HG03108 (cell line): ENCODE results near the gene SLC25A30.
"Not testable (repeated sequence)": the region's sequence is repeated elsewhere in the genome, so short reads cannot be mapped to it uniquely, and the experiment has no call there.

Experiments
- ATAC-seq: cut with Tn5 transposase; IDR thresholded peaks from one replicate; pipeline ENCODE4 v1.9.1; 2021; ENCODE audit warnings: moderate library complexity; ENCODE audit not compliant: unreplicated experiment

Gene SLC25A30

GRCh38 chr13:45433381-45433790, 15.2 kb upstream of the SLC25A30 start:
- ATAC-seq, result no peak

- no peak for ATAC-seq
These were observed 14.7 kb upstream of the SLC25A30 start for GRCh38 chr13:45432737-45433380.

DNA sequence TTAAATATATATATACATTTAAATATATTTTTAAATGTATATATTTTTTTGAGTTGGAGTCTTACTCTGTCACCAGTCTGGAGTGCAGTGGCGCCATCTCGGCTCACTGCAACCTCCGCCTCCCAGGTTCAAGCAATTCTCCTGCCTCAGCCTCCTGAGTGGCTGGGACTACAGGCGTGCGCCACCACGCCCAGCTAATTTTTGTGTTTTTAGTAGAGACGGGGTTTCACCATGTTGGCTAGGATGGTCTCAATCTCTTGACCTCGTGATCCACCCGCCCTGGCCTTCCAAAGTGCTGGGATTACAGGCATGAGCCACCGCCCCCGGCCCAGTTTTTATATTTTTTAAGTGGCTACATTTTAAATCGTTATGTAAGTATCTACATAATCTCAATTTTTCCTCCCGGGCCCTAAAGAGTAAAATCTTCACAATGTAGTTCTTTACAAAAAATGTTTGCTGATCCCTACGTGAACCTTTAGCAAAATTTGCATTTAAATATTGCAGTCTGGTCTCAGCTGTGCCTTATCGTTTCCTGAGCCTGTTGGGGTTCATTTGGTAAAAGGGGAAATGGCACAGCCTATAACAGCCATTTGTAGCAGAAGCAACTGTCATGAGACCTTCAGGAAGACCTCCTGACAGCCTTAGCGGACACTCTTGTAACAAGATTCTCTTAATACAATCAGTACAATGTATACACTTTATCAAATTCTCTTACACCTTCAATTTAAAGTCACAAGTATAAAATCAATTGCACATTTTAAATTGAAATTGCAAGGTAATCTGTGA, 8.1 kb upstream of the SLC25A30 start:
- ATAC-seq, result not testable (repeated sequence)

- no peak for ATAC-seq
These were observed 4.6 kb upstream of the SLC25A30 start for GRCh38 chr13:45422731-45423292.

DNA sequence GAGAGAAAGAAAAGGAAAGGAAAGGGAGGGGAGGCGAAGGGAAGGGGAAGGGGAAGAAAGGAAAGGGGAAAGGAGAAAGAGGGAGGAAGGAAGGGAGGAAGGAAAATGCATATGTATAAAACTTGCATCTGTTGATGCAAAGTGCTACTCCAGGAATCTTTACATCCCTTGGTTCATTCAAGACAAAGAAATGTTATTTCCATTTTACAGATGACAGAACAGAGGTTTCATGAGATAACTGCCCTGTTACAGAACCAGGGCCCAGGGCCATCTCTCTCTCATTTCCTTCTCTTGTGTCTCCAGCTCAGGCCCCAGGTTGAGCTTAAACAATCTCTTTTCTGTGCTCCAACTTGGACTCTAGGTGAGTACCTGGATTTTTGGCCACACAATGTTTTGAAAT, 1.8 kb upstream of the SLC25A30 start:
- no peak for ATAC-seq

- ATAC-seq, result not testable (repeated sequence)
These were observed 1.2 kb upstream of the SLC25A30 start for GRCh38 chr13:45419389-45419788.

- no peak for ATAC-seq
These were observed 1.6 kb downstream of the SLC25A30 start for GRCh38 chr13:45416516-45417128.

GRCh38 chr13:45415112-45415511, 3.1 kb downstream of the SLC25A30 start:
- no peak for ATAC-seq

- ATAC-seq, result no peak
These were observed 4.3 kb downstream of the SLC25A30 start for GRCh38 chr13:45413826-45414307.

- ATAC-seq, result no peak
These were observed 5.7 kb downstream of the SLC25A30 start for GRCh38 chr13:45412274-45413049.

DNA sequence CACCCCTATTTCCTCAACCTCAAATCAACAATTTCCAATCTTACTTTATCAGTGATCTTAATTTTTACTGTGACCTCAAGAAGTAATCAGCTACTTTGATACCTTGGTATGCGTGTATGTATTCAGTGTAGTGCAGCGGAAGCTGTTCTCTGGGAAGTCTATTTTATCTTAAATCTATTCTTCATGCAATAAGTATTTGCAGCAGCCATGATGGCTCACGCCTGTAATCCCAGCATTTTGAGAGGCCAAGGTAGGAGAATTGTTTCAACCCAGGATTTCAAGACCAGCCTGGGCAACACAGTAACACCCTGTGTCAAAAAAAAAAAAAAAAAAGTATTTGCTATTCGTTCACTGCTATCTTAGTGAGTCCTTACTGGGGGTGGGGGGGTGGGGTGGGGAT, 6.5 kb downstream of the SLC25A30 start:
- no peak for ATAC-seq

DNA sequence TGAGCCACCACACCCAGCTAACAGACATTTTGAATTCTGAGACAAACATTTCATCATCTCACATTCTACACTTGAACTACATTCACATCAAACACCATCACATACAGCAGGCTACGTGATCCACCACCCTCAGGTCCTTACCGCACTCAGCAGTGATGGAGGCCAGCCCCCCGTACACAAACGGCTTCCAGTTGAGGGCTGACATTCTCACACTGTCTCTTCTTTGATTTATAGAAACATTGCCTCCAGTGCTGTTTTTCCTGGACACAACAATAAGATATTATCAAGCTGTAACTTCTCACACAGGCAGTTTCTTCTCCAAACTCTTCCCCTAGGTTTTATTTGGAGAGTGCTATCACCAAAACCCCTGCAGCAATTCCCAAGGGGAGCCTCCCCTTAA, 7.0 kb downstream of the SLC25A30 start:
- no peak for ATAC-seq

DNA sequence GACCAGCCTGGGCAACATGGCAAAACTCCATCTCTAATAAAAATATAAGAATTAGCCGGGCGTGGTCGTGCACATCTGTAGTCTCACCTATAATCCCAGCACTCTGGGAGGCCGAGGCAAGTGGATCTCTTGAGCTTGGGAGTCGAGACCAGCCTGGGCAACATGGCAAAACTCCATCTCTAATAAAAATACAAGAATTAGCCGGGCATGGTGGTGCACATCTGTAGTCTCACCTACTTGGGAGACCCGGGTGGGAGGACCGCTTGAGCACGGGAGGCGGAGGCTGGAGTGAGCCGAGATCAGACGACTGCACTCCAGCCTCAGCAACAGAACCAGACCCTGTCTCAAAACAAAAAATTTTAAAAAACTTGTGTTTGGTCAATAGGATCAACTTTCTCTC, 7.7 kb downstream of the SLC25A30 start:
- ATAC-seq, result no peak

GRCh38 chr13:45410001-45410400, 8.2 kb downstream of the SLC25A30 start:
- no peak for ATAC-seq

DNA sequence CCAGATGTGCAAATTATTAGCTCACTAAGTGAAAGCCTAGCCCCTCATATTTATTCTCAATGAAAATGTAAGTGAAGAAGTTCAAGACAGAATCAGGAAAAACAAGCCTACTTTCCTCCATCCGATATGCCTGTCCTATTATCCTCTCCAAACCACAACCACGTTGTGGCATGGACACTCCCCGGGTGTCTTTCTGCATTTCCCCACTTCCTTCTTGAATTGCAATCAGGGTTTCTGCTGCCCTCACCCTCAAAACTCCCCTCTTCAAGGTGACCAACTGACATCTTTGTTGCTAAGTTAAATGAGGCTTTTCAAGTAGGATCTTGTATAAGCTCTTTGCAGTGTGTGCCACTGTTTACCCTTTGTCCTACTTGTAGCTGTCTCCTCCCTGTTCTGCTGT, 11.8 kb downstream of the SLC25A30 start:
- no peak for ATAC-seq

GRCh38 chr13:45403081-45403480, 15.1 kb downstream of the SLC25A30 start:
- ATAC-seq, result no peak

DNA sequence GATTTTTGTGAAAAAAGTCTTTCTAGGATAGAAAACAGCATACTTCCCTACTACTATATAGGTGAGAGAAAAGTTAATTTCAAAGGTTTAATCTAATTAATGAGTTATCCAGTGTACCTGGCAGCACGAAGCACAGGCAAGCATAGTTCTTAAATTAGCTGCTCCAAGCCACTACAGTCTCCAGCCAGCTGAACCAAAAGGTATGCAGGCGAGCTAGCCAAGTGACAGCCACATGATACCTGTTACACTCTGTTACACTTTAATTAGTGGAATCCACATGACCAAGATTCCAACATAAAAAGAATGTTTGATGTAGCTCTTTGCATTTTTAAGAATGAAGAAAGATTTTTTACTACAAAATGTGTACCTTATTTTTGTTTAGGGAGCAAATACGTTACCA, 15.5 kb downstream of the SLC25A30 start:
- ATAC-seq, result no peak

- ATAC-seq, result no peak
These were observed 16.9 kb downstream of the SLC25A30 start for GRCh38 chr13:45401314-45401713.

GRCh38 chr13:45398877-45399276, 19.3 kb downstream of the SLC25A30 start:
- no peak for ATAC-seq

DNA sequence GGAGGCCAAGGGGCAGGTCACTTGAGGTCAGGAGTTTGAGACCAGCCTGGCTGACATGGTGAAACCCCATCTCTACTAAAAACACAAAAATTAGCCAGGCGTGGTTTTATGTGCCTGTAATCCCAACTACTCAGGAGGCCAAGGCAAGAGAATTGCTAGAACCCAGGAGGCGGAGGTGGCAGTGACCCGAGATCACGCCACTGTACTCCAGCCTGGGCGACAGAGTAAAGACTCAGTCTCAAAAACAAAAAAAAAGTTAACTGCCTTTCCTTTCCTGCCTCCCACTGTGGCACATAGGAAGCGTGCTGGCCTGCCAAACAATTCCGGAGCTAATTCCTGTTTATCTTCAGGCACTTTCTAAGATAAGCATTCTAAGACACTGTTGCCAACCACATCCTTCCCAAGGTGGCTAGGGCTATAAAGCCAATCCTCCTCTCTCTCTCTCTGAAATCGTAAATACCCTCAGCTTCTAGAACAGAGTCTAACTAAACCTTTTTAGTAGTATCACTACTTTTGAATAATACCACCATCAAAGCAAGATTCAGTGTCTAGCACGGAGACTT, 21.6 kb downstream of the SLC25A30 start:
- no peak for ATAC-seq
